Lower lobe of right lung (tissue), 2 donors: ENCODE data around the gene TIMP3. TPM values are rescaled to one million over a fixed set of nuclear protein-coding genes. Genes with fewer than 3 reads are reported as not detected.

Source experiments
- ATAC-seq, 2 donors: fragments of 200-7000 bp; cut with Tn5 transposase; one replicate each; pipeline ENCODE4 v1.9.1; 2020 to 2022; ENCODE audit warnings: mild to moderate bottlenecking in 2 of 2, moderate library complexity in 2 of 2
- DNase-seq: peaks from one replicate; pipeline ENCODE4 v3.0.0-alpha.2; 2020
- H3K27ac ChIP-seq: fragments of 200-600 bp; one replicate; pipeline ENCODE4 v1.8.0; 2022
- H3K27me3 ChIP-seq: fragments of 200-600 bp; one replicate; pipeline ENCODE4 v1.8.0; 2022; ENCODE audit warnings: low read depth
- H3K36me3 ChIP-seq: fragments of 200-600 bp; one replicate; pipeline ENCODE4 v1.8.0; 2022; ENCODE audit warnings: mild to moderate bottlenecking
- H3K4me1 ChIP-seq: fragments of 200-600 bp; one replicate; pipeline ENCODE4 v1.8.0; 2022
- H3K4me3 ChIP-seq: fragments of 200-600 bp; one replicate; pipeline ENCODE4 v1.8.0; 2022; ENCODE audit warnings: mild to moderate bottlenecking
- H3K9me3 ChIP-seq: fragments of 200-600 bp; one replicate; pipeline ENCODE4 v1.8.0; 2022
- intact Hi-C: fragments of 100-400 bp; cut with DNase I; formaldehyde crosslinking; loops from one replicate; pipeline ENCODE4 v1.11.0; 2022
- total RNA-seq: library from RNA; stranded (reverse); fragmentation: NEBNext Ultra II Directional; extraction: Animal tissue kit (Norgen Biotek cat#: 25700); gene quantifications from one replicate; pipeline ENCODE4 v1.2.1, GENCODE V29; 2021
- TF ChIP-seq, protein P1 (sequence below): fragments of 200-600 bp; IDR thresholded peaks from one replicate; pipeline ENCODE4 v1.8.0; 2022; ENCODE audit warnings: antibody characterized with exemption, mild to moderate bottlenecking
- donor health status: DM: no; HTN: yes; CAD: no; lungs with severe emphysema.

TIMP3 gene
- total RNA-seq, 1 donor from 2014 or later: 390 TPM

DNA sequence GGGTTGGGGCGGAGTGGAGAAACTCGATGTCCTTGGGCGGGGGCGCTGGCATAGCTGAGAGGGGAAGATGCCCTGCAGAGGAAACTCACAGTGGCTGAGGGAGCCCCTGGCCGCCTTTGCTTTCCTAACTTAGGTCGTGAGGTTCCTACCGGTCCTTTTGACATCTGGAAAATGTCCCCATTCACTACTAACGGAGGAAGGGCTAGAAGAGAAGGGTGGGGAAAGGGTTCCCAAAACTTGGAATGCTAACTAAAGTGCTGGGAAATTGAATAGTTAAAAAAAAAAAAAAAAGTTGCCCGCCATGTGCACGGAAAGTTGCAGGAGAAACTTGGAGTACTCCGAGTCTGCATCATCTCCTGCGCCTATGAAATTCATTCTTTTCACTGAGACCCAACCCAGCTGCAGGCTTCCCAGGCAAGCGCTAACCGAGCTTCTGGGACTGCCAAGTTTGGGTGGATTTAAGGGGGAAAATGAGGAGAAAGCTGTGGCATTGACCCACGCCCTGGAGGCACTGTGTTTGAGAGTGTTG, 796 bp downstream of the TIMP3 start:
- TF ChIP-seq, protein P1, sequence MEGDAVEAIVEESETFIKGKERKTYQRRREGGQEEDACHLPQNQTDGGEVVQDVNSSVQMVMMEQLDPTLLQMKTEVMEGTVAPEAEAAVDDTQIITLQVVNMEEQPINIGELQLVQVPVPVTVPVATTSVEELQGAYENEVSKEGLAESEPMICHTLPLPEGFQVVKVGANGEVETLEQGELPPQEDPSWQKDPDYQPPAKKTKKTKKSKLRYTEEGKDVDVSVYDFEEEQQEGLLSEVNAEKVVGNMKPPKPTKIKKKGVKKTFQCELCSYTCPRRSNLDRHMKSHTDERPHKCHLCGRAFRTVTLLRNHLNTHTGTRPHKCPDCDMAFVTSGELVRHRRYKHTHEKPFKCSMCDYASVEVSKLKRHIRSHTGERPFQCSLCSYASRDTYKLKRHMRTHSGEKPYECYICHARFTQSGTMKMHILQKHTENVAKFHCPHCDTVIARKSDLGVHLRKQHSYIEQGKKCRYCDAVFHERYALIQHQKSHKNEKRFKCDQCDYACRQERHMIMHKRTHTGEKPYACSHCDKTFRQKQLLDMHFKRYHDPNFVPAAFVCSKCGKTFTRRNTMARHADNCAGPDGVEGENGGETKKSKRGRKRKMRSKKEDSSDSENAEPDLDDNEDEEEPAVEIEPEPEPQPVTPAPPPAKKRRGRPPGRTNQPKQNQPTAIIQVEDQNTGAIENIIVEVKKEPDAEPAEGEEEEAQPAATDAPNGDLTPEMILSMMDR: no peak
- Histone ChIP-seq H3K9me3 (no peaks in the 10 kb centered on the region), H3K4me1 (peaks cover 33% of the 10 kb centered on the region), H3K36me3 (peaks cover 5% of the 10 kb centered on the region), H3K4me3 (peak overlapping the region; percentile 77), H3K27me3 (peaks cover 15% of the 10 kb centered on the region), H3K27ac (peak overlapping the region; percentile 93)
- intact Hi-C loops: no loop called here
- no peak for DNase-seq
- ATAC-seq: no peak

DNA sequence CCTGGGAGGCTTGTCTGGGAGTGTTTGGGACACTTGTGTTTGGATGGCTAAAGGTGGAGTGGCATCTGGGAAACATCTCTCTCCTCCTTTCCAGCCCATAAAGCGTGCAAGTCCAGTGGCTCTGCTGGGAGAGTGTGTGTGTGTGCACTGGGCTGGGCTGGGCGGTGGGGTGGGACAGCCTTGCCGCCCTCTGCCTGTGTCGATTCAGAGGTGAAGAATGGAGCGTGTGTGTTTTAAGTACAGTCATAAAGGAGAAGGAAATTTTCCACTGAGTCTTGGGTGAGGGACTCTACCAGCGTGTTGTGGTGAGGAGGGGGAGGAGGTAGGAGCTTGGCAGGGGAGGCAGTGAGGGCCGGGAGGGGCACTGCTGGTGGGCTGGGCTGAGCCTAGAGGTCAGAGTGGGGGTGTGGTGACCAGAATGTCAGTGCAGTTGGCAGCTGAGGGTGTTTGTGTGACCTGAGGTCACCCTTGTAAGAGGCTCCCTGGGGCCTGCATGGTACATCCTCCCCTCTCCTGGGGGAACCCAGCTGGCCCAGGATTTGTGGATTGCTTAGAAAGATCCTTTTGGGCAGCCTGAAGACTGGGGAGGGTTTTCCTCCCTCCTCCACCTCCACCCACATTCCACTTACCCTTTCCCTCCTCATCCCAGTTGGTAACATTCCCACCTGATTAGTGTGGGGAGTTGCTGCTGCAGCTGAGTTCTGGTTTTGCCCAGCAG, 1.7 kb downstream of the TIMP3 start:
- Histone ChIP-seq H3K9me3 (no peaks in the 10 kb centered on the region), H3K27ac (peak overlapping the region; percentile 93), H3K4me3 (peak overlapping the region; percentile 77), H3K27me3 (peaks cover 15% of the 10 kb centered on the region), H3K4me1 (peaks cover 40% of the 10 kb centered on the region), H3K36me3 (peaks cover 11% of the 10 kb centered on the region)
- DNase-seq (no peak), ATAC-seq (peak; percentile 7 to 18)
- intact Hi-C loops: no loop called here
- TF ChIP-seq, protein P1: no peak

DNA sequence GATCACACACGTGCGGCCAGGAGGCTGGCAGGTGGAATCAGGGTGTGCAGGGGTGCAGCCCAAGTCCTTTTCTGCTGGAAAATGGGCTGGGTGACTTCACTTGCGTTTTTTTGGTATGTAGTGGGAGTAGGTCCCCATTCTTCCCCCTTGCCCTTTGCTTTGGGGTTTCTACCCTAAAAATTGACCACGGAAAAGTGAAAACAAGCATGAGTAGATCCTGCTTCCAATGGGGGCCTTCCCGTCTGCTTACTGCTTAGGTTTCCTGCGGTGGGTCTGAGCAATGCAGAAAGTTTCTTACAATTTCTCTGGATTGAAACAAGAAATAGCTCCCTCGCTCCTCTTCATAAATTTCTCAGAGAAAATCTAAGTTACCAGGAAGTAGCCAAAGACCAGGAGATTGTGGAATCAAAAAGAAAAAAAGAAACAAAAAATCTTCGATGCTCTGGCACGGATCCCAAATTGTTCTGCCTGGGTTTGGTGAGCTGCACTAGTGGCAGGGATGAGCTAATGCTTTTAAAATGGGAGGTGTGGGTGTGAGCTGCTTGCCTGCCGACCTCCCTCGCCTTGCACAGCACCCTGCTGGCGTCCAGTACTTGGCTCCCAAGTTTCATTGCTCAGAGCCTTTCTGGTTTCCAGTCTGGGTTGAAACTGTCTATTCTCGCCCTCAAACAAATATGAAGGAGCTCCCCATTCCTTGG, 2.4 kb downstream of the TIMP3 start:
- intact Hi-C loops: no loop called here
- Histone ChIP-seq H3K9me3 (no peaks in the 10 kb centered on the region), H3K27me3 (peaks cover 15% of the 10 kb centered on the region), H3K4me3 (peak overlapping the region; percentile 77), H3K27ac (peak overlapping the region; percentile 93), H3K4me1 (peaks cover 47% of the 10 kb centered on the region), H3K36me3 (peaks cover 18% of the 10 kb centered on the region)
- ATAC-seq: no peak
- no peak for DNase-seq
- TF ChIP-seq, protein P1: no peak

DNA sequence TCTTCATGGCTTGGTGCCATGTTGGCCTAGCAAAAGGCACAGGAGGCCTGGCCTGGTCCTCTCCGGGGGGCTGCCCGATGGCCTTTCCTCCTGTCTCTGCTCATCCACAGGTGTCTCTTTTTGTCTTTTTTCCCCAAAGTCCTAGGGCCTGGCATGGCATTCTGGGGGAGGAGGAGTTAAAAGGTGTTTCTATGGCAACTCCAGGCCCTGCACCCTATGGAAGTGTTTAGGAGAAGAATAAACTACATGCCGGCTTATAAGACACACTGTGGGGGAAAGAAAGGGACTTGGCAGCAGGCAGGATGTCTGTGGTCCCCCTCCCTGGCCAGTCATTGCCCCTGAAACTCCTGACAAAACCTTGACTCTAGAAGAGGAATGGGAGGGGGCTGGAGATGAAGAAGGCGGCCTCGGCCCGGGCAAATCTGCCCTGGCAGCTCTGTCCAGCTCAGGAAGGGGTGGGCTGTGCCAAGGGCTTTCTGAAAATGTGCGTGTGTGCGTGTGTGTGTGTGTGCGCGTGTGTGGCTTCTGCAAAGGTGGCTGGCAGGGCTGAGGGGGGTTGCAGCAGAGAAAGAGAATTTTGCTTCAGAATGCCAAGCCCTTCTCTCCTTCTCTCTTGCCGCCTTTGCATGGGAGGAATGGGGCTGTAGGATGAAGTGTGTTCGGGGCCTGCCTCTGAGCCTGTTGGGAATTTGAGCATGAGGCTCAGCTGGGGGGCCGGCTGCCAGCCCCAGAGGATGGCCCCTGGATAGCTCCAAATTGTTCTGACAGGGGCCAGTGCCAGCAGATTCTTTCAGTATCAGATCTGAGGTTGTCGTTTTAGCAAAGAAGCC, 3.2 kb downstream of the TIMP3 start:
- intact Hi-C loops: no loop called here
- Histone ChIP-seq H3K27ac (peak overlapping the region; percentile 93), H3K4me1 (peaks cover 51% of the 10 kb centered on the region), H3K9me3 (no peaks in the 10 kb centered on the region), H3K4me3 (peak overlapping the region; percentile 77), H3K27me3 (peaks cover 15% of the 10 kb centered on the region), H3K36me3 (peaks cover 22% of the 10 kb centered on the region)
- no peak for ATAC-seq
- DNase-seq: no peak
- TF ChIP-seq, protein P1: no peak

DNA sequence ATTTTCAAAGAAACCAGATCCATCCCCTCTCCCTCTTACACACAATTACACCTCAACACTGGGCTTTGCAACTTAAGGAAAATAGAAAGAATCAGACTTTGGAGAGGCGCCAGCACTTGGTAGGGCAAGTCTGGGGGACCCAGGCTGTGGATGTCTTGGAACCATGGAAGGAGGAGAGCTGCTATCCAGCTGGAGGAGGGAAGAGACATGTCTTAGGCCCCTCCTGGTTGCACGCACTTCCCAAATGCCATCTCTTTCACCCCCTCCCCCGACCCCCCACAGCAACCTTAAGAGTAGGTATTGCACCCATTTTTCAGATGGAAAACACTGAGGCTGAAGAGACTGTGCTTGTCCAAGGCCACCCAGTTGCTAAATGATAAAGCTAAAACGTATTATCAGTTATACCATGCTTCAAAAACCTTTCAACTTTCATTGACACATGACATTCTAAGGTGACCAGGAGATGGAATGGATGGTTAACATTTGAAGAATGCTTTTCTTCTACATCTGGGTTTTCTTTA, 3.9 kb downstream of the TIMP3 start:
- Histone ChIP-seq H3K9me3 (no peaks in the 10 kb centered on the region), H3K27ac (peak overlapping the region; percentile 93), H3K27me3 (peaks cover 15% of the 10 kb centered on the region), H3K36me3 (peaks cover 28% of the 10 kb centered on the region), H3K4me3 (peak overlapping the region; percentile 77), H3K4me1 (peaks cover 50% of the 10 kb centered on the region)
- no peak for ATAC-seq
- DNase-seq: no peak
- TF ChIP-seq, protein P1: no peak
- intact Hi-C loops: no loop called here
